ENCODE results near the gene JMJD7.

JMJD7 gene

DNA sequence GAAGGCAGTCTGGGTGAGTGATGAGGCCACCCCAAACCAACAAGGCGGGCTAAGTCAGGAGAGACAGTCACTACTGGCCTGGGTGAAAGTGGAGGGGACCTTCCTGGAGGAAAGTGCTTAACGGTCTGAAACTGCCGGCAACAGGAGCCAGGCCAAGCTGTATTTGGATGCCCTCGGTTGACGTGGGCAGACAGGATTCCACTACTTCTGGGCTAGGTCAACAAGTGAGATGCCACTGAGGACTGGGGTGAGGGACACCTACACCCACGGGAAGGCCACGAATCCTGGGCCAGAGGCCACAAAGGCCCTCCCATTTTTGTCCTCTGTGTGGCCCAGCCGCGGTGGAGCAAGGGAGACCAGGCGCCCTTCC lies 53.6 kb downstream of the JMJD7 start:
- Histone ChIP-seq H2BK5ac (ENCODE audit: low read depth, low read length, poor library complexity) (no peak overlapping the region), H4K12ac (ENCODE audit: low read depth, low read length) (no peak overlapping the region), H2AFZ (ENCODE audit: insufficient read depth, low read length, poor library complexity) (no peak overlapping the region), H3K79me1 (ENCODE audit: low read length) (no peaks in the 10 kb centered on the region), H3K4me1 (ENCODE audit: control insufficient read depth in 1 of 2, insufficient read depth in 2 of 2, low read length in 2 of 2) (peaks cover 5 to 10% of the 10 kb centered on the region in 2 experiments), H3K4me2 (ENCODE audit: low read length) (peak overlapping the region; percentile 46), H3K36me3 (ENCODE audit: control insufficient read depth in 1 of 2, insufficient read depth in 2 of 2, low read length in 2 of 2) (no peaks in the 10 kb centered on the region), H3K23ac (ENCODE audit: low read length) (no peak overlapping the region), H3K18ac (ENCODE audit: low read length) (no peak overlapping the region), H3K27me3 (ENCODE audit: insufficient read depth, low read length) (peaks cover 16% of the 10 kb centered on the region), H3K14ac (ENCODE audit: low read length) (no peak overlapping the region), H4K91ac (ENCODE audit: low read depth, low read length) (no peak overlapping the region), H2AK5ac (ENCODE audit: low read length) (no peak overlapping the region), H3K4me3 (ENCODE audit: low read depth, low read length) (no peak overlapping the region), H3K9me3 (ENCODE audit: insufficient read depth, low read depth, low read length) (peaks cover 2% of the 10 kb centered on the region), H3K4ac (ENCODE audit: low read depth, low read length) (no peak overlapping the region), H3K79me2 (ENCODE audit: control insufficient read depth, insufficient read depth, low read length, poor library complexity) (no peaks in the 10 kb centered on the region), H3K9ac (ENCODE audit: low read length) (no peak overlapping the region), H4K8ac (ENCODE audit: low read depth, low read length) (no peak overlapping the region), H2BK120ac (ENCODE audit: insufficient read depth, low read length, poor library complexity) (no peak overlapping the region), H2BK12ac (ENCODE audit: low read length) (no peak overlapping the region), H3K27ac (ENCODE audit: low read depth, low read length) (no peak overlapping the region)
- no peak for DNase-seq
- WGBS (ENCODE audit: extremely low coverage, insufficient coverage, insufficient read length): no CpG with 5 or more reads among the region's 10 CpGs

DNA sequence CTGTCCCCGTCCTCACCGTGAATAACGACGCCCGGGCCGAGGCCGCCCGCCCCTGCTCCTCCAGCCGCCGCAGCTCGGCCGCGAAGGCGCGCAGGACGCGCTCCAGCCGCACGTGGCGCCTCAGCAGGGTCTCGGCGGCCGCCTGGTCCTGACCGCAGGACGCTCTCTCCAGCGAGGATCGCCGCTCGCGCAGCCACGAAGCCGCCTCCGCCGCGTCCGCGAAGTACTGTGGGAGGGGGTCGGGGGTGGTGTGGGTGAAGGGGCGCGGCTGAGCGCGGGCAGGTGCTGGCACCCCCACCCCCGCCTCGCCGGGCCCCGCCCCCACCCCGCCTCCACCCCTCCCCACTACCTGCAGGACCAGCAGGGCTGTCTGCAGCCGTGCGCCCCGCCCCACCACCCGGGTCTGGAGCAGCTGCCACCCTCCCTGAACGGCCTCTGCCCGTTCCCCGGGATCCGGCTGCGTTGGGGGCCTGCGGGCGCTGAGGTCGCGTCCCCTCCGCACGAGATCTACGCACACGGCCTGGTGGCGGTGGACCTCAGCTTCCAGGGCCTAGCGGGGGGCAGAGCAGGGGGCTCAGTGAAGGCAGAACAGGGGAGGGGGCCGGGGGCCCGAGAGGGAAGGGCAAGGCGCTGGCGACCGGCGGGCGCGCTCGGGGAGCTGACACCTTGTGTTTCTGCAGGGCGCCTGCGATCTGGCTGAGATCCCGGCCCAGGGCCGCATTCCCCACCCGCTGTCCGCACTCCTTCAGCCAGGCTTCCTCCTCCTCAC lies 54.2 kb downstream of the JMJD7 start:
- H3K79me1 ChIP-seq (ENCODE audit: low read length): no peaks in the 10 kb centered on the region
- no peaks in the 10 kb centered on the region for H3K36me3 ChIP-seq (ENCODE audit: control insufficient read depth in 1 of 2, insufficient read depth in 2 of 2, low read length in 2 of 2)
- no peak overlapping the region for H2AFZ ChIP-seq (ENCODE audit: insufficient read depth, low read length, poor library complexity)
- H2BK12ac ChIP-seq (ENCODE audit: low read length): no peak overlapping the region
- H3K18ac ChIP-seq (ENCODE audit: low read length): no peak overlapping the region
- H2BK5ac ChIP-seq (ENCODE audit: low read depth, low read length, poor library complexity): no peak overlapping the region
- H3K4me1 ChIP-seq (ENCODE audit: control insufficient read depth in 1 of 2, insufficient read depth in 2 of 2, low read length in 2 of 2): peaks cover 5 to 10% of the 10 kb centered on the region in 2 experiments
- peak overlapping the region; percentile 76 for H3K4me2 ChIP-seq (ENCODE audit: low read length)
- peaks cover 16% of the 10 kb centered on the region for H3K27me3 ChIP-seq (ENCODE audit: insufficient read depth, low read length)
- H3K79me2 ChIP-seq (ENCODE audit: control insufficient read depth, insufficient read depth, low read length, poor library complexity): no peaks in the 10 kb centered on the region
- no peak overlapping the region for H3K27ac ChIP-seq (ENCODE audit: low read depth, low read length)
- H3K14ac ChIP-seq (ENCODE audit: low read length): no peak overlapping the region
- no peak overlapping the region for H3K23ac ChIP-seq (ENCODE audit: low read length)
- peak; percentile 41 to 47 for DNase-seq
- no peak overlapping the region for H2BK120ac ChIP-seq (ENCODE audit: insufficient read depth, low read length, poor library complexity)
- no peak overlapping the region for H4K12ac ChIP-seq (ENCODE audit: low read depth, low read length)
- no peak overlapping the region for H3K4me3 ChIP-seq (ENCODE audit: low read depth, low read length)
- peaks cover 2% of the 10 kb centered on the region for H3K9me3 ChIP-seq (ENCODE audit: insufficient read depth, low read depth, low read length)
- H4K91ac ChIP-seq (ENCODE audit: low read depth, low read length): no peak overlapping the region
- H2AK5ac ChIP-seq (ENCODE audit: low read length): no peak overlapping the region
- no CpG with 5 or more reads among the region's 81 CpGs for WGBS (ENCODE audit: extremely low coverage, insufficient coverage, insufficient read length)
- H3K4ac ChIP-seq (ENCODE audit: low read depth, low read length): no peak overlapping the region
- H3K9ac ChIP-seq (ENCODE audit: low read length): no peak overlapping the region
- no peak overlapping the region for H4K8ac ChIP-seq (ENCODE audit: low read depth, low read length)

DNA sequence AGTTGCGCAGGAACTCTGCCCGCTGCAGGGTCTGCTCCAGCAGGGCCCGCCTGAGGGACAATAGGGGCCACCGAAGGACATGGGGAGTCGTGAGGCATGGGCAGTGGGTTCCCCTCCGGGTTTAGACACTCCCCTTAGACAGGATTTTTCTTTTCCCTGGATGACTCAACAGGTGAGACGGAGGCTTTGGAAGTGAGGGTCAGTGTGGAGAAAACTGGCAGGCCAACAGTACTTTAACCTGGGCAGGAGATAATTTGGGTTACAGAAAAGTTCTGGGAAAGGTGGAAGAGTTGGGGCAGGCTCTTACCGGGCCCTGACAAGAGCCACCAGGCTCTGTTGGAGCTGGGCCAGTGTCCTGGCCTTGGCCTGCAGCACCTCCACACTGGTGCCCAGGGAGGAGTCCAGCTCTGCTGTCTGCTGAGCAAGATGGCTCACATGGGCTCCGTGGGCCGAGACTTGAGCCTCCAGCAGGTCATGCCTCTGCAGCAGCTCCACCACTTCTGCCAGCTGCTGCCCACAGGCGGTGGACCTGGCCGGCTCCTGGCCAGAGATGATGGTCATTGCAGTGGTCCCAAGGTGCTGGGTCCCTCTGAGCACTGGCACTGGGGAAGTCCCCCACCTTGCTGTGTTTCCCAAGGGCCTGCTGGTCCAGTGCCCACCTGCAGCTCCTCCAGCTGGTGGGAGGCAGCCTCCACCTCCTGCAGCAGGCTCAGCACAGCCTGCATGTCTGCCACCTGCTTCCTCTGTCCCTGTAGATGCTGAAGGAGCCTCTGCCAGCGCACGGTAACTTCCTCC lies 55.0 kb downstream of the JMJD7 start:
- no peak overlapping the region for H3K14ac ChIP-seq (ENCODE audit: low read length)
- no peak overlapping the region for H2BK12ac ChIP-seq (ENCODE audit: low read length)
- WGBS (ENCODE audit: extremely low coverage, insufficient coverage, insufficient read length): no CpG with 5 or more reads among the region's 14 CpGs

DNA sequence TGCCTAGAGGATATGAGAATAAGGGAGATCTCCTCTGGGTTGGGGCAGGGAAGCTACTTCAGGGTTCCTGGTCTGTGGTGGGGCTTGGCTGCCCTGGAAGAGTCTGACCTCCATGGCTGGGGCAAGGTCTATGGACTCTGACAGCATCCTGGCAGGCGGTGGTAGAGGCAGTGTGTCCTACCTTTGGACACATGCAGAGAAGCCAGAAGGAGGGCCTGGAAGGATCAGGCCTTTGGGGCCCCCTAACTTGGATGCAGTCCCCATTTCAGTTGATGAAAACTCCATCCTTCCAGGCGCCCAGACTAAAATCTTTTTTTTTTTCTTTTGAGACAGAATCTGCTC lies 55.6 kb downstream of the JMJD7 start:
- H2AK5ac ChIP-seq (ENCODE audit: low read length): no peak overlapping the region
- no peak overlapping the region for H3K14ac ChIP-seq (ENCODE audit: low read length)
- H2BK12ac ChIP-seq (ENCODE audit: low read length): no peak overlapping the region
- no peak overlapping the region for H2BK5ac ChIP-seq (ENCODE audit: low read depth, low read length, poor library complexity)
- no peak overlapping the region for H3K27ac ChIP-seq (ENCODE audit: low read depth, low read length)
- no peak overlapping the region for H3K9ac ChIP-seq (ENCODE audit: low read length)
- H3K36me3 ChIP-seq (ENCODE audit: control insufficient read depth in 1 of 2, insufficient read depth in 2 of 2, low read length in 2 of 2): no peaks in the 10 kb centered on the region
- no peak overlapping the region for H4K91ac ChIP-seq (ENCODE audit: low read depth, low read length)
- H3K4me3 ChIP-seq (ENCODE audit: low read depth, low read length): no peak overlapping the region
- WGBS (ENCODE audit: extremely low coverage, insufficient coverage, insufficient read length): no CpG with 5 or more reads among the region's 2 CpGs
- peaks cover 5% of the 10 kb centered on the region for H3K9me3 ChIP-seq (ENCODE audit: insufficient read depth, low read depth, low read length)
- H2AFZ ChIP-seq (ENCODE audit: insufficient read depth, low read length, poor library complexity): no peak overlapping the region
- H3K4me2 ChIP-seq (ENCODE audit: low read length): no peak overlapping the region
- no peak overlapping the region for H4K12ac ChIP-seq (ENCODE audit: low read depth, low read length)
- no peak overlapping the region for H3K18ac ChIP-seq (ENCODE audit: low read length)
- H3K4me1 ChIP-seq (ENCODE audit: control insufficient read depth in 1 of 2, insufficient read depth in 2 of 2, low read length in 2 of 2): peaks cover 5 to 10% of the 10 kb centered on the region in 2 experiments
- H3K27me3 ChIP-seq (ENCODE audit: insufficient read depth, low read length): peaks cover 16% of the 10 kb centered on the region
- H3K4ac ChIP-seq (ENCODE audit: low read depth, low read length): no peak overlapping the region
- H3K23ac ChIP-seq (ENCODE audit: low read length): no peak overlapping the region
- H4K8ac ChIP-seq (ENCODE audit: low read depth, low read length): no peak overlapping the region
- H3K79me2 ChIP-seq (ENCODE audit: control insufficient read depth, insufficient read depth, low read length, poor library complexity): no peaks in the 10 kb centered on the region
- no peak overlapping the region for H2BK120ac ChIP-seq (ENCODE audit: insufficient read depth, low read length, poor library complexity)
- H3K79me1 ChIP-seq (ENCODE audit: low read length): no peaks in the 10 kb centered on the region
- no peak for DNase-seq

More for the DNA sequence above, 55.0 kb downstream of the JMJD7 start:
- no peak overlapping the region for H2BK120ac ChIP-seq (ENCODE audit: insufficient read depth, low read length, poor library complexity)
- no peak overlapping the region for H3K9ac ChIP-seq (ENCODE audit: low read length)
- H2AK5ac ChIP-seq (ENCODE audit: low read length): no peak overlapping the region
- H3K79me1 ChIP-seq (ENCODE audit: low read length): no peaks in the 10 kb centered on the region
- no peak overlapping the region for H2BK5ac ChIP-seq (ENCODE audit: low read depth, low read length, poor library complexity)
- no peak overlapping the region for H3K27ac ChIP-seq (ENCODE audit: low read depth, low read length)
- H4K91ac ChIP-seq (ENCODE audit: low read depth, low read length): no peak overlapping the region
- H3K4me1 ChIP-seq (ENCODE audit: control insufficient read depth in 1 of 2, insufficient read depth in 2 of 2, low read length in 2 of 2): peaks cover 5 to 10% of the 10 kb centered on the region in 2 experiments
- peak overlapping the region; percentile 76 for H3K4me2 ChIP-seq (ENCODE audit: low read length)
- no peak overlapping the region for H3K18ac ChIP-seq (ENCODE audit: low read length)
- peak in 1 of 2 donors; percentile 23 for DNase-seq
- no peak overlapping the region for H3K4me3 ChIP-seq (ENCODE audit: low read depth, low read length)
- H3K4ac ChIP-seq (ENCODE audit: low read depth, low read length): no peak overlapping the region
- H4K8ac ChIP-seq (ENCODE audit: low read depth, low read length): no peak overlapping the region
- H3K9me3 ChIP-seq (ENCODE audit: insufficient read depth, low read depth, low read length): peaks cover 5% of the 10 kb centered on the region
- H2AFZ ChIP-seq (ENCODE audit: insufficient read depth, low read length, poor library complexity): no peak overlapping the region
- H4K12ac ChIP-seq (ENCODE audit: low read depth, low read length): no peak overlapping the region
- H3K23ac ChIP-seq (ENCODE audit: low read length): no peak overlapping the region
- H3K36me3 ChIP-seq (ENCODE audit: control insufficient read depth in 1 of 2, insufficient read depth in 2 of 2, low read length in 2 of 2): no peaks in the 10 kb centered on the region
- no peaks in the 10 kb centered on the region for H3K79me2 ChIP-seq (ENCODE audit: control insufficient read depth, insufficient read depth, low read length, poor library complexity)
- H3K27me3 ChIP-seq (ENCODE audit: insufficient read depth, low read length): peaks cover 16% of the 10 kb centered on the region

All from trophoblast cell (in vitro differentiated cells and primary cell).